NOMO-1 treated with dmso at 0.1 percent for 144 hours (cell line): ENCODE results near the gene LRRC7.
"Not testable (repeated sequence)": the region's sequence is repeated elsewhere in the genome, so short reads cannot be mapped to it uniquely, and the experiment has no call there.

Experiments
- DNase-seq: peaks from one replicate; lab custom pipeline; 2025; ENCODE audit not compliant: unreplicated experiment; lab: John Stamatoyannopoulos, UW

Gene LRRC7

DNA sequence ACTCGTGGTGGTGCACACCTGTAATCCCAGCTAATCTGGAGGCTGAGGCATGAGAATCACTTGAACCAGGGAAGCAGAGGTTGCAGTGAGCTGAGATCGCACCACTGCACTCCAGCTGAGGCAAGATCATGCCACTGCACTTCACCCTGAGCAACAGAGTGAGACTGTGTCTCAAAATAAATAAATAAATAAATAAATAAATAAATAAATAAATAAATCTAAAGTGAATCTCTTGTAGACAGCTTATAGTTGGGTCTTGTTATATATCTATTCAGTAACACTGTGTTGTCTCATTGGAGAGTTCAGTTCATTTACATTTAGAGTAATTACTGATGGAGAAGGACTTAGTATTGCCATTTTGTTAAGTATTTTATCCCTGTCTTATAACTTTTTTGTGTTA lies 379.2 kb downstream of the LRRC7 start:
- DNase-seq, result no peak

DNA sequence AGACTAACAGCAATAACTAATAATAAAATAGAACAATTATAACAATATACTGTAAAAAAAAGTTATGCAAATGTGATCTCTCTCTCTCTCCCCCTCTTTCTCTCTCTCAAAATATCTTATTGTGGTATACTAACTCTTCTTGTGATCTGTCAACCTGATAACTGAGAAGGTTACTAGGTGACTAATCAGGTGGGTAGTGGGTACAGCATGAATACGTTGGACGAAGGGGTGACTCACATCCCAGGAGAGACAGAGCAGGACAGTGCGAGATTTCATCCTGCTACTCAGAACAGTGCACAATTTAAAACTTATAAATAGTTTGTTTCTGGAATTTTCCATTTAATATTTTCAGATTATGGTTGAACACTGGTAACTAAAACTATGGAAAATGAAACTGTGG lies 380.1 kb downstream of the LRRC7 start:
- DNase-seq, result no peak

- no peak for DNase-seq
Measured at GRCh38 chr1:69952676-69953075, 385.0 kb downstream of the LRRC7 start.

DNA sequence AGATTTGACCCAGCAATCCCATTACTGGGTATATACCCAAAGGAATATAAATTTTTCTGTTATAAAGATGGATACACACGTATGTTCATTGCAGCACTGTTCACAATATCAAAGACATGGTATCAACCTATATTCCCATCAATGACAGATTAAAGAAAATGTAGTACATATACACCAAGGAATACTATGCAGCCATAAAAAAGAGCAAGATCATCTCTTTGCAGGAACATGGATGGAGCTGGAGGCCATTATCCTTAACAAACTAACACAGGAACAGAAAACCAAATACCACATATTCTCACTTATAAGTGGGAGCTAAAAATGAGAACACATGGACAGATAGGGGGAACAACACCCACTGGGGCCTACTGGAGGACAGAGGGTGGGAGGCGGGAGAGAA lies 394.7 kb downstream of the LRRC7 start:
- not testable (repeated sequence) for DNase-seq

DNA sequence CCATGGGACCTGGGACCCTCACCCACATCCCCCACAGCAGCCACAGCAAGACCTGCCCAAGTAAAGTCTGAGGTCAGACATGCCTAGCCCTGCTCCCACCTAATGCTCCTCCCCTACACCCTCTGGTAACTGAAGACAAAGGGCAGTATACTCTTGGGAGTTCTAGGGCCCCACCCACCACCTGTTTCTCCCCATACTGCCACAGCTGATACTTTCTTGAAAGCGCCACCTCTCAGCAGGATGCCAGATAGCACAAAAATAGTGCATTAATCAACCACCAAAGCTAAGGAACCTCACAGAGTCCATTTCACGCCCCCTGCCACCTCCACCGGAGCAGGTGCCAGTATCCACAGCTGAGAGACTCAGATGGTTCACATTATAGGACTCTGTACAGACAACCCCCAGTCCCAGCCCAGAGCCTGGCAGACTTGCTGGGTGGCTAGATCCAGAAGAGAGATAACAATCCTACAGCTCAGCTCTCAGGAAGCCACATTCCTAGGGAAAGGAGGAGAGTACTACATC lies 399.6 kb downstream of the LRRC7 start:
- no peak for DNase-seq

GRCh38 chr1:69976896-69977295 lies 409.2 kb downstream of the LRRC7 start:
- DNase-seq, result no peak

GRCh38 chr1:69982992-69983391 lies 415.3 kb downstream of the LRRC7 start:
- no peak for DNase-seq

DNA sequence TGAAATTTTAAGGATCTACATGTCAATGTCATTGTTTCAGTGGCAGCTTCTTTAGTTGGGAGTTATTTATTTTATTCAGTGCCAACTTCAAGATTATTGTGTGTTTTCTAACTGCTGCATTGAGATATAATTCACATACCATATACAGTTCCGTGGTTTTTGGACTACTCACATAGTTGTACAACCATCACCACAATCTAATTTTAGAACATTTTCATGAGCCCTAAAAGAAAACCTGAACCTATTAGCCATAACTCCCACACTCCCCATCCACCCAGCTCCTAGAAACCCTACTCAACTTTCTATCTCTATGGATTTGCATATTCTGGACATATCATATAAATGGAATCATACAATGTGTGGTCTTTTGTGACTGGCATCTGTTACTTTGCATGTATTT lies 417.7 kb downstream of the LRRC7 start:
- DNase-seq, result no peak

GRCh38 chr1:69985901-69986439 lies 418.2 kb downstream of the LRRC7 start:
- no peak for DNase-seq

GRCh38 chr1:69987881-69988280 lies 420.2 kb downstream of the LRRC7 start:
- no peak for DNase-seq

DNA sequence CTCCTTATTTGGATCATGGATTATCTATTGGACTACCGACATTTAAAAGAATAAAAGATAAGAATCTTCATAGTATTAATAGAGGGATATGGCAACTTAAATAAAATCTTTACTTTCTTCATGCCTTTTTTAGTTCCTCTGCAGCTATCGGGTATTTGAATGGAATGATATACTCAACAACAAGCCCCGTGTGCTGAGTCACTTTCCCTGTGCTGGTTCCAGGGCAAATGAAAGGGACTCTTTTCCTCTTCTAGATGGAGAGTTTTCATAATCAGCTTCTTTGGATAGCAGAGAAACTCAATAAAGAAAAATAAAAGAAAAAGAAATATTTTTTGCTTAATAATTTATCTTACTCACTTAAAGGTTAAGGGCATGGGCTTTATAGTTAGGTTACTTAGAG lies 423.9 kb downstream of the LRRC7 start:
- no peak for DNase-seq

- DNase-seq, result no peak
Measured at GRCh38 chr1:69992594-69992993, 424.9 kb downstream of the LRRC7 start.

GRCh38 chr1:69993810-69994209 lies 426.1 kb downstream of the LRRC7 start:
- no peak for DNase-seq

DNA sequence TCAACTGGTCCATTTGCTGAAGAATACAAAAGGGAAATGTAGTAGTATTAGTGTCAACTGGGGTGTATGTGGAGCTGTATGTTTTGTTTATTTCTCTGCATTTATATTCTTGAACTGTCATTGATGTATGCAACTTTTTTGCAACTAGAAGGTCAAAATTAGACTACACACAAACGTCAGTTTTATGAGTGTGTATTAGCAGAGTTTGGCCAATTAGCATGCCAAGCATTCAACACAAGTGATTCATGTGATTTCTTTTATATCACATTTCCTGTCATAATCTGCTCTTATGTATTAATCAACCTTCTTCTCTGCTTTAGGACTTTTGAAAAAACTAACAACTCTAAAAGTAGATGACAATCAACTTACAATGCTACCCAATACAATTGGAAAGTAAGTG lies 426.5 kb downstream of the LRRC7 start:
- no peak for DNase-seq

DNA sequence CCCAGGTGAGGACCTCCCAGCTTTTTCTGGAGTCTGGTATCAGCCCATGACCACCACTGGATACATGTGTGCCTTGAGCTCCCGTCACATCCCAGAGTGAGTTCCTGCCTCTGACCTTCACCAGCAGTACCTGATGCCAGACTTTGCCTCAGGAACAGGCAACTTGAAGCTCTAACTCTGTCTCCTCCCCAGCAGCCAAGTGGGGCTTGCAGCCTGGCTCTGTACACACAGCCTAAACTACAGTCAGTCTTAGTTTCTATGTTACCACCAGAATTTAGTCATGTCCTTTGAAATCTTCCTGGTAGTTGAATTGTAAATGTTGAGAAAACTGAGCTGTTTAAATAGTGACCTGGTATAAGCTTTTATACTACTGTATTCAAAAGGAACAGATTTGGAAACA lies 431.1 kb downstream of the LRRC7 start:
- no peak for DNase-seq

DNA sequence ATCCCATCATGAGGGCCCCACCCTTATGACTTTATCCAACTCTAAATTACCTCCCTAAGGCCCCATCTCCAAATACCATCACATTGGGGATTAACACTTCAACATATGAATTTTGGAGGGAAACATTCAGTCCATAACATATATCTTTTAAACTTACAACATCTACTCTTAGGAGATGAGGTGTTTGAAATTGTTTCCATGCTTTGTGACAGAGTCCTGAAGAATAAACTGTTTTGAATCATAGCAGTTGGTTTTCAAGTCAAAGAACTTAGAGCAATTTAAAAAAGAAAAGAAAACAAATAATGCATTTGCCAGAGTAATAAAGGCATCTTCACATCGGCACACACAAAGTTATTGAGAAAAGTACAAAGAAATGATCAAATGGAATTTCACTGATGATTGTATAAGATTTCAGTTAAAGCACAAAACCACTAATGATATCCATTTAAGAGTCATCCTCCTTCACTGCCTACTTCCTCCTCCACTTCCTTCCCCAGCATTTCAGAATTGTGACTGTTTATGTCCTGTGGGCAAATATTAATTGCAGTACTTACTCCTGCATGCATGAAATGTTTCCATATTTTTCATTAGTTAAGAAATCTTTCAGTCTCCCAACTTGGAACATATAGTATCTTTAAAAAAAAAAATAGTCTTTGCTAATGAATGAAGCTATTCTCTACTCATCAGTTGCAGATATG lies 435.6 kb downstream of the LRRC7 start:
- peak; percentile 75 for DNase-seq

DNA sequence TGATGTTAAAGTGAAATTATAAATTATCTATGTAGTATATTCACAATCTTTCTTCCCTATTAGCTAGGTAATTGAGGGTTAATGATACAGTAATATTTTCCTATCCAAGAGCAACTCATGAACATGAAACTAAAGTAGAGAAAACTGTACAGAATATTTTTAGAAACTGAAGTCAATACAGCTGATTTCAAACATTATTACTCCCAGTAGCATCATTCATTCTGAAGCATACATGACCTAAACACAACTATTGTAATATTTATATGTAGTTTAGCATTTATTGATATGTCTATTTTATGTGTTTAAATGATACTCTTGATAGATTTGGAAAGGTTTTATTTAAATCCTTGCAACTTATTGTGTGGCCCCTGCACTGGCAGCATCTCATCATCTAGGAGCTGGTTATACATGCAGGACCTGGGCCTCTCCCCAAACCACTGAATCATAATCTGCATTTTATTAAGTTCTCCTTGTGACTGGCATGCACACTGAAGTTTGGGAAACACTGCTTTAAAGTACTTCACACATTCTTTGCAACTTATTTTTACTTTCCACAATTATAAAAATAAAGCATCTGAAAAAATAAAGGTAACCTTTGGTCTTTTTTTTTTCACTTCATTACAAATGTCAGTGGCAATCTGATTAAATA lies 437.8 kb downstream of the LRRC7 start:
- DNase-seq, result no peak

DNA sequence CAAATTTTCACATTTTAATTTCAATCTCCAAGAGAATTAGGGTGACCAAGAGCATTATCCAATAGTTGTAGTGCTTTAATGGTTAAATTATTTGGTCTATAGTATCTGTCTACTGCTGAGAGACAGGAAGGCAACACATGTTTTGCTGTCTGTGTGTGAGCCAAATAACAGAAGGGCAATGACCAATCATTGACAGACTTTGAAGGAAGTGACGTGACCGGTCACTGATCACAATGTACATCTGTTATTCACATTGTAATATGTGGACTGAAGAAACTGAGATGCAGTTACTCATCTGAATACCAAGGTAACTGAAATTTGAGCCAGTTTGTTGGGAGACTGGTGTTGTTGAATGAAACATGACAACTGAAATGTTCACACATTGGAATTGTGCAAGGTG lies 440.9 kb downstream of the LRRC7 start:
- DNase-seq, result no peak

- DNase-seq, result no peak
Measured at GRCh38 chr1:70017770-70018169, 450.0 kb downstream of the LRRC7 start.

GRCh38 chr1:70024272-70024671 lies 456.6 kb downstream of the LRRC7 start:
- DNase-seq, result no peak

DNA sequence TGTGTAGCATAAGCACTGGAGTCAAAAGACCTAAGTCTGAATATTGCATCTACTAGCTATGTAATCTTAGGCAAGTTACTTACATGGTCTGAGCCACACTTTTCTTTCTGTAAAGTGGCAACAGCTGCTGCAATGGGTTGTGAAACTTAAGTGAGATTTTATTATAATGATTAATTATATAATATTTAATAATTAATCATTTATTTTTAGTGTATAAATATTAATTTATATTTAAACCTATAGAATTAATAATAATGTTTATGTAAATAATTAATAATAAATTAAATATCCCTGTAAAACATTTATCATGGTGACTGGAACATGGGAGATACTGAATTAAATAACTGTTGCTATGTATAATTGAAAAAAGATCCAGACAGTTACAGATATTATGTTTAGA lies 457.3 kb downstream of the LRRC7 start:
- DNase-seq, result no peak

- no peak for DNase-seq
Measured at GRCh38 chr1:70025846-70026245, 458.1 kb downstream of the LRRC7 start.
